ENCODE measurements around the gene SNX8.
A peak's percentile ranks its signal among the peaks of the same experiment; 100 is the strongest.

SNX8 gene

DNA sequence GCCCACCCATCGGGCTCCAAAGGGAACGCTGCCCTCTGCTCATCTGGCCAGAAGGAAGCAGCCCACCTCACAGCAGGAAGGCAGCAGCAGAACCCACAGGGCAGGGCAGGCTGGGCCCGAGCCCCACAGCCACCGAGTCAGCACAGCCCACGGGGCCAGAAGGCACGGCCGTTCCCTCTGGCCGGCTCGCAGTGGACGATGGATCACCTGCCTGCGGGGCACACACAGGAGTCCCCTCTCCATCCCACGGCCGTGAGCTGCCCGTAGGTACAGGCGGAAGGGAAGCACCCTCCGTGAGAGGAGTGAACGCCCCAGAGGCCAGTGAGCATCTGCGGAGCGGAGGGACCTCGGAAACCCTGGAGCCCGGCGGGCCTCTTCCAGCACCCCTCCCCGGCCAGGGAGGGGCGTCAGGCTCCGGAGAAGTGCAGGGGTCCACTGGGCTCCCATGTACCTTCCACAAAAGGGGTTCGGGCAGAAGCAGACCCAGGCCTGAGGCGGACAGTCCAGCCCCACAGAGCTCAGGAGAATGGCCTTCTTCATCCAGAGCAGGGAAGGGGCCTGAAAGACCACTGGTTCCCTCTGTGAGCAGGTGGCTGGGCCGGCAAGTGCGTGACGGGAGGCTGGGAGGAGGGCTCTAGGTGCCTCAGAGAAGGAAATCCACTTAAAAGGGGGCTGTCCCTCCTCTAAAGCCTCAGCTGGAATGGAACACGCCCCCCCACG, 60.6 kb downstream of the SNX8 start:
- DNase-seq (ENCODE audit: low read depth): no peak
- no peak overlapping the region for H3K4me3 ChIP-seq (ENCODE audit: control insufficient read depth, low read depth, low read length)
- TF ChIP-seq, protein P1, sequence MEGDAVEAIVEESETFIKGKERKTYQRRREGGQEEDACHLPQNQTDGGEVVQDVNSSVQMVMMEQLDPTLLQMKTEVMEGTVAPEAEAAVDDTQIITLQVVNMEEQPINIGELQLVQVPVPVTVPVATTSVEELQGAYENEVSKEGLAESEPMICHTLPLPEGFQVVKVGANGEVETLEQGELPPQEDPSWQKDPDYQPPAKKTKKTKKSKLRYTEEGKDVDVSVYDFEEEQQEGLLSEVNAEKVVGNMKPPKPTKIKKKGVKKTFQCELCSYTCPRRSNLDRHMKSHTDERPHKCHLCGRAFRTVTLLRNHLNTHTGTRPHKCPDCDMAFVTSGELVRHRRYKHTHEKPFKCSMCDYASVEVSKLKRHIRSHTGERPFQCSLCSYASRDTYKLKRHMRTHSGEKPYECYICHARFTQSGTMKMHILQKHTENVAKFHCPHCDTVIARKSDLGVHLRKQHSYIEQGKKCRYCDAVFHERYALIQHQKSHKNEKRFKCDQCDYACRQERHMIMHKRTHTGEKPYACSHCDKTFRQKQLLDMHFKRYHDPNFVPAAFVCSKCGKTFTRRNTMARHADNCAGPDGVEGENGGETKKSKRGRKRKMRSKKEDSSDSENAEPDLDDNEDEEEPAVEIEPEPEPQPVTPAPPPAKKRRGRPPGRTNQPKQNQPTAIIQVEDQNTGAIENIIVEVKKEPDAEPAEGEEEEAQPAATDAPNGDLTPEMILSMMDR (IDR thresholded peaks at IDR 0.05; ENCODE audit: control insufficient read depth, insufficient read depth, low read depth, low read length, missing control alignments): no peak

DNA sequence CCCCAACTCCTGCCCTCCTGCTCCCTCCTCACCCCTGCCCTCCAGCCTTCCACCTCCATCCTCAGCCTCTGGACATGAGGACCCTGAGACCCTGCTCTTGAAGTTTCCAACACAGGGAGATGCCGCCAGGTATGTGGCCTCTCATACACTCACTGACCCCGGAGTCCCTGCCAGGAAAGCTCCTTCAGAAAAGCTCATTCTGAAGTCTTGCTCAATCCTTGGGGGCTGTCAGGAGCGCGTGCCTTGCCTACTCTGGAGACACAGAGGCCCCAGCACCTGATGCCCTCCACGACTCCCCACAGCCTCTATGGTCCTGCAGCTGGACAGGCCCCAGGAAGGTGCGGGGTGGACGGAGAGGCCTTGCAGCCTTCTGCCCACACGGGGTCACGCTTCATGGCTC, 61.2 kb downstream of the SNX8 start:
- DNase-seq (ENCODE audit: low read depth): no peak
- TF ChIP-seq, protein P1 (IDR thresholded peaks at IDR 0.05; ENCODE audit: control insufficient read depth, insufficient read depth, low read depth, low read length, missing control alignments): no peak
- H3K4me3 ChIP-seq (ENCODE audit: control insufficient read depth, low read depth, low read length): no peak overlapping the region

DNA sequence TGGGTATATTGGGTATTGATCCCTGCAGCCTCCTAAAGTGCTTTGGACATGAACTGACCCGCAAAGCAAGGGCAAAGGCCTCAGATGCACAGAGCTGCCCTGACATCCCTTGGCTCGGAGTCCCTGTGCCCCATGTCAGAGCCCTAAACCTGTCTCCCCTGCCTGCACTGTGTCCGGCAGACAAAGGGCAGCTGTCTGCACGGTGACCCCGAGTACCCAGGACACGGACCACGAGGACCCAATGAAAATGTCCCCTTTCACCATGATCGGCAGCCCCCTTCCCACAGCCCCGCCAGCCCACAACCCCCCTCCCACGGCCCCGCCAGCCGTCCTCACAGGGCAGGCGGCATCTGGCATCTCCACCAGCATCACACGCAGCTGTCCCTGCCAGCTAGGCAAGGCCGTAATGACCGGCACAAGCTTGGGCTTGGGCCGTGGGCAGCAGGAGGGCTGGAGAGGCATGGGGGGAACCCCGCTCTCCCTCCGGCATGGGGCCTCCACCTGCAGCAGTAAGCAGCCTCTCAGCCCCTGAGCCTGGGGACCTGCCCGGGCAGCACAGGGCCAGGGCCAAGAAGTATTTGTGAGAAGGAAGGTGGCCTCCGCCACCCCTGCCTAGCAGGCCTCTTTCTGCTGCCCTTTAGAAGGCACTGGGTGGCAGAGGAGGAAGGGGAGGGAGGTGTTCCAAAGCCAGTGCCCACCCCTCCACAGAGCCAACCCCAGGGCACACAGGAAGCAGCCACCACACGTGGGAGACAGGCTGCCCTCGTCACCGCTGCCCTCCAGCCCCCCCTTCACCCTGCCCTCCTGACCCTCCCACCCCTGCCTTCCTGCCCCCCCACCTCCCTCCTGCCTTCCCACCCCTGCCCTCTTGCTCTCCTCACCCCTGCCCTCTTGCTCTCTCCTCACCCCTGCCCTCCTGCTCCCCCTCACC, 62.1 kb downstream of the SNX8 start:
- DNase-seq (ENCODE audit: low read depth): no peak
- no peak overlapping the region for H3K4me3 ChIP-seq (ENCODE audit: control insufficient read depth, low read depth, low read length)
- TF ChIP-seq, protein P1 (IDR thresholded peaks at IDR 0.05; ENCODE audit: control insufficient read depth, insufficient read depth, low read depth, low read length, missing control alignments): no peak

DNA sequence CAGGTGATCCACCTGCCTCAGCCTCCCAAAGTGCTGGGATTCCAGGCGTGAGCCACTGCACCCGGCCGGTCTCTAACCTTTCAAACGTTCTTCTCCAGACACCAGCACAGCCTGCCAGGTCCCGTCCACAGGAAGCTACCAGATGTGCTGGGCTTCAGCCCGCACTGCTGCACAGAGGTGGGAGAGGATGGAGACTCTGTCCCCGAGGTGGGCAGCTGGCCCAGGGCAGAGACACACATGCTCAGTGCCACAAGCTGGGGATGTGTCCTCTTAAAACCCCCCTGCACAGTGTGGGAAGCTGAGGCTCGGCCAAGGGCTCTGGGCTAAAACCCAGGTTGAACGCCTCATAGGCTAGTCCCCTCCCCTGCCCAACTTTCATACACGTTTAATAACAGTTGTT, 62.9 kb downstream of the SNX8 start:
- H3K4me3 ChIP-seq (ENCODE audit: control insufficient read depth, low read depth, low read length): no peak overlapping the region
- TF ChIP-seq, protein P1 (IDR thresholded peaks at IDR 0.05; ENCODE audit: control insufficient read depth, insufficient read depth, low read depth, low read length, missing control alignments): no peak
- no peak for DNase-seq (ENCODE audit: low read depth)

DNA sequence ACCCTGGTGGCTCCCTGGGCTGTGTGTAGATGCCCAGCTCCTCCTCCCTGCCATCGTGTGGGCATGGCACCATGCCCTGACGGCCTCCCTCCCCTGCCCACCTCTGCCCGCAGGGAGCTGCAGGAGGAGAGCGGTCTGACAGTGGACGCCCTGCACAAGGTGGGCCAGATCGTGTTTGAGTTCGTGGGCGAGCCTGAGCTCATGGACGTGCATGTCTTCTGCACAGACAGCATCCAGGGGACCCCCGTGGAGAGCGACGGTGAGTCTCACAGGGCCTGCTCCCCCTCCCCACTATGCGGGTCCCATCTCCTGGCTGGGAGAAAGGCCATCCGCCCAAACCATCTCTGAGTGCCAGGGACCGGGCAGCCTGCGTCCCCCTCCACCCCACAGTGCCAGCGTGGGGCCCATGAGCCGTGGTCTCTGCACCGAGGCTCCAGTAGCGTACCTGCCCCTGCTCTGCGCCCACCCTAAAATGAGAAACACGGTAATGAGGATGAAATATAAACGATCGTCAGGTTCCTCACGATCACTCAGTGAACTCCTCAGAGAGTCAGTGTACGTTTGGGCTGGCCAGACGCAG, 64.4 kb downstream of the SNX8 start:
- TF ChIP-seq, protein P1 (IDR thresholded peaks at IDR 0.05; ENCODE audit: control insufficient read depth, insufficient read depth, low read depth, low read length, missing control alignments): no peak
- H3K4me3 ChIP-seq (ENCODE audit: control insufficient read depth, low read depth, low read length): peak overlapping the region; percentile 37
- DNase-seq (ENCODE audit: low read depth): no peak

DNA sequence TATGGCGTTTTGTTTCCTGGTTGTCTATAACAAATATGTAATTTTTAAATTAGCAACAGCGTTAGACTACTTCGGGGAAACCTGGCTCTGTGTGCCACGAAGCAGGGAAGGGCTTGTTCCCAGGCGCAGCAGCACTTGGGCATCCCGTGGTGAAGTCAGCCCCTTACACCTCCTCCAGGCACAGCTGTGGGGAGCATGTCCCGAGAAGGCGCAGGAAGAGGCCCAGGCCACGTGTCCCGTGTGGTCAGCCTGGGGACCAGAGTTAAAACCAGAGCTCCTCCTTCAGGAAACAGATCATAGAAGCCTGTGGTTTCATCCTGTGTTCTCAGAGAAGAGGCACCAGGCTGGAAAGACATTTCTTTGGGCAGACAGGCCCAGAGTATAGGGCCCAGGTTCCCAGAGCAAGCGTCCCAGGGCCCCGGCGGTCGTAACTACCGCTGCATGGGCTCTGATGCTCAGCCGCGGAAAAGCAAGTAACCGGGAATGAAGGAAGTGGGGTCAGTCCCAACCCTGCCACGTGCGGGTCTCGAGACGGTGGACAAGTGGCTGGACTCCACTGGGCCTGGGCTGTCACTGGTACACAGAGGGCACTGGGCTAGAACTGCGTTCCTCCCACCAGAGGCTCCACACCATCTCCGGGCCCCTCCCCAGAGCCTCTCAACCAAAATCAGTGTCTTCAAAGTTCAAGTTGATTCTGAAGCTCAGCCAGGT, 65.1 kb downstream of the SNX8 start:
- TF ChIP-seq, protein P1 (IDR thresholded peaks at IDR 0.05; ENCODE audit: control insufficient read depth, insufficient read depth, low read depth, low read length, missing control alignments): no peak
- peak; percentile 86 for DNase-seq (ENCODE audit: low read depth)
- H3K4me3 ChIP-seq (ENCODE audit: control insufficient read depth, low read depth, low read length): peak overlapping the region; percentile 37
